Stimulated activated naive CD8-positive, alpha-beta T cell treated with anti-CD3 and anti-CD28 coated beads, Interleukin-15, amount 100 ng/mL, for 72 hours (primary cell): ENCODE data around the gene SIRT7.

Experiments used
- ATAC-seq: fragments of 150-1000 bp; cut with Tn5 transposase; 2 replicates; pipeline ENCODE4 v1.10.0; 2021; ENCODE audit warnings: mild to moderate bottlenecking, moderate library complexity
- DNase-seq, 2 donors: peaks; one replicate each; pipeline ENCODE4 v3.0.0; 2021 to 2022
- H3K27ac Mint-ChIP-seq, 2 donors: one replicate each; pipeline ENCODE4 v1.8.0; 2022; ENCODE audit warnings: mild to moderate bottlenecking in 2 of 2, mixed read lengths in 2 of 2, moderate library complexity in 2 of 2
- H3K27me3 Mint-ChIP-seq: one replicate; pipeline ENCODE4 v1.8.0; 2022; ENCODE audit warnings: mixed read lengths
- H3K4me1 Mint-ChIP-seq: one replicate; pipeline ENCODE4 v1.8.0; 2022; ENCODE audit warnings: mild to moderate bottlenecking, mixed read lengths
- H3K4me3 Mint-ChIP-seq, 2 donors: one replicate each; pipeline ENCODE4 v1.8.0; 2022; ENCODE audit warnings: mild to moderate bottlenecking in 2 of 2, mixed read lengths in 2 of 2, moderate library complexity in 1 of 2
- H3K9me3 Mint-ChIP-seq, 2 donors: one replicate each; pipeline ENCODE4 v1.8.0; 2022; ENCODE audit warnings: mixed read lengths in 2 of 2

The SIRT7 gene

GRCh38 chr17:81917565-81918332 is at the start of gene SIRT7:
Gene SIRT7, minus strand, starts transcription at chr17:81918176. Its CDS starts 45 bp downstream, at chr17:81918131.
- H3K4me3 Mint-ChIP-seq, result peak within 1 kb of the TSS; percentile 89 to 95
- no peaks in the 10 kb centered on the region for H3K9me3 Mint-ChIP-seq
- peak; percentile 88 for ATAC-seq
- no peaks in the 10 kb centered on the region for H3K27me3 Mint-ChIP-seq
- DNase-seq, result peak; percentile 78 to 79
- peak within 1 kb of the TSS; percentile 93 to 96 for H3K27ac Mint-ChIP-seq
- peaks cover 56% of the 10 kb centered on the region for H3K4me1 Mint-ChIP-seq

GRCh38 chr17:81967244-81967532 is 49.2 kb upstream of the SIRT7 start:
- Mint-ChIP-seq H3K27me3 (peaks cover 25% of the 10 kb centered on the region), H3K4me1 (peaks cover 43% of the 10 kb centered on the region), H3K9me3 (no peaks in the 10 kb centered on the region), H3K27ac (no peak overlapping the region), H3K4me3 (peak overlapping the region; percentile 67 to 76)
- no peak for DNase-seq
- ATAC-seq, result no peak

- Mint-ChIP-seq H3K4me3 (peak overlapping the region; percentile 67 to 76), H3K9me3 (no peaks in the 10 kb centered on the region), H3K27ac (peak overlapping the region in 1 of 2 donors; percentile 54), H3K4me1 (peaks cover 43% of the 10 kb centered on the region), H3K27me3 (peaks cover 30% of the 10 kb centered on the region)
- DNase-seq (no peak), ATAC-seq (peak; percentile 4)
These were observed 48.6 kb upstream of the SIRT7 start for GRCh38 chr17:81966343-81967243.

- Mint-ChIP-seq H3K27ac (no peak overlapping the region), H3K4me3 (no peak overlapping the region), H3K9me3 (no peaks in the 10 kb centered on the region), H3K27me3 (peaks cover 30% of the 10 kb centered on the region), H3K4me1 (peaks cover 37% of the 10 kb centered on the region)
- no peak for DNase-seq
- ATAC-seq, result no peak
These were observed 46.3 kb upstream of the SIRT7 start for GRCh38 chr17:81964081-81964849.

- ATAC-seq (no peak), DNase-seq (no peak)
- H3K9me3 Mint-ChIP-seq, result no peaks in the 10 kb centered on the region
- no peak overlapping the region for H3K4me3 Mint-ChIP-seq
- no peak overlapping the region for H3K27ac Mint-ChIP-seq
- H3K4me1 Mint-ChIP-seq, result peaks cover 30% of the 10 kb centered on the region
- peaks cover 45% of the 10 kb centered on the region for H3K27me3 Mint-ChIP-seq
These were observed 44.8 kb upstream of the SIRT7 start for GRCh38 chr17:81962499-81963441.

GRCh38 chr17:81961521-81962498 is 43.8 kb upstream of the SIRT7 start:
- no peaks in the 10 kb centered on the region for H3K9me3 Mint-ChIP-seq
- no peak for ATAC-seq
- H3K4me1 Mint-ChIP-seq, result peaks cover 20% of the 10 kb centered on the region
- no peak overlapping the region for H3K27ac Mint-ChIP-seq
- no peak overlapping the region for H3K4me3 Mint-ChIP-seq
- peaks cover 53% of the 10 kb centered on the region for H3K27me3 Mint-ChIP-seq
- no peak for DNase-seq

- Mint-ChIP-seq H3K4me3 (peak within 1 kb of the TSS in 1 of 2 donors; percentile 60), H3K9me3 (no peaks in the 10 kb centered on the region), H3K27me3 (peaks cover 53% of the 10 kb centered on the region), H3K4me1 (peaks cover 13% of the 10 kb centered on the region), H3K27ac (no peak within 1 kb of the TSS)
- DNase-seq (no peak), ATAC-seq (no peak)
These were observed 43.1 kb upstream of the SIRT7 start, which contains the start of gene NOTUM for GRCh38 chr17:81961087-81961511. Gene NOTUM, minus strand, starts transcription at chr17:81961187. Its CDS starts 278 bp downstream, at chr17:81960909.

GRCh38 chr17:81960130-81960958 is 42.4 kb upstream of the SIRT7 start:
- H3K4me3 Mint-ChIP-seq, result peak overlapping the region in 1 of 2 donors; percentile 60
- no peak overlapping the region for H3K27ac Mint-ChIP-seq
- ATAC-seq (peak; percentile 11), DNase-seq (no peak)
- no peaks in the 10 kb centered on the region for H3K9me3 Mint-ChIP-seq
- H3K4me1 Mint-ChIP-seq, result peaks cover 12% of the 10 kb centered on the region
- peaks cover 53% of the 10 kb centered on the region for H3K27me3 Mint-ChIP-seq

- Mint-ChIP-seq H3K9me3 (no peaks in the 10 kb centered on the region), H3K27ac (no peak overlapping the region), H3K27me3 (peaks cover 52% of the 10 kb centered on the region), H3K4me3 (peak overlapping the region; percentile 62 to 79), H3K4me1 (peaks cover 12% of the 10 kb centered on the region)
- ATAC-seq (peak; percentile 87), DNase-seq (peak; percentile 74 to 82)
These were observed 41.6 kb upstream of the SIRT7 start for GRCh38 chr17:81959362-81960129.

- peaks cover 44% of the 10 kb centered on the region for H3K27me3 Mint-ChIP-seq
- ATAC-seq (no peak), DNase-seq (no peak)
- H3K4me1 Mint-ChIP-seq, result peaks cover 12% of the 10 kb centered on the region
- no peaks in the 10 kb centered on the region for H3K9me3 Mint-ChIP-seq
- H3K27ac Mint-ChIP-seq, result peak overlapping the region in 1 of 2 donors; percentile 88
- H3K4me3 Mint-ChIP-seq, result peak overlapping the region; percentile 62 to 79
These were observed 40.8 kb upstream of the SIRT7 start for GRCh38 chr17:81958633-81959342.

- Mint-ChIP-seq H3K27ac (no peak overlapping the region), H3K9me3 (no peaks in the 10 kb centered on the region), H3K4me1 (peaks cover 9% of the 10 kb centered on the region), H3K4me3 (peak overlapping the region in 1 of 2 donors; percentile 24), H3K27me3 (peaks cover 35% of the 10 kb centered on the region)
- ATAC-seq (no peak), DNase-seq (no peak)
These were observed 39.9 kb upstream of the SIRT7 start for GRCh38 chr17:81957691-81958432.
